B cell (primary cell): Measurements from ENCODE around the gene RALB. TPM values are rescaled to one million over a fixed set of nuclear protein-coding genes. Genes with fewer than 3 reads are reported as not detected.

Source experiments
- ATAC-seq: fragments of 200-7000 bp; cut with Tn5 transposase; one replicate; pipeline ENCODE4 v1.10.0; 2021; ENCODE audit warnings: low read depth, mild to moderate bottlenecking, moderate number of reproducible peaks, moderate library complexity
- CTCF ChIA-PET: fragments of 350-600 bp; sonication (Branson Sonifier 250); formaldehyde crosslinking; loops from one replicate; lab custom pipeline; 2021; ENCODE audit warnings: antibody characterized with exemption, inconsistent platforms; lab: Charles Lee
- POLR2A ChIA-PET: fragments of 350-600 bp; sonication (Branson Sonifier 250); formaldehyde crosslinking; loops from one replicate; lab custom pipeline; 2021; ENCODE audit warnings: antibody characterized with exemption; lab: Charles Lee
- DNase-seq: peaks from one replicate; pipeline ENCODE4 v3.0.0; 2013
- H2AFZ ChIP-seq: 2 replicates; pipeline ENCODE4 v1.6.1; 2012; ENCODE audit warnings: mild to moderate bottlenecking, low read depth, low read length; ENCODE audit not compliant: insufficient read depth, poor library complexity, severe bottlenecking
- H3K27ac ChIP-seq, 2 donors: 1 replicate in 1 of 2; 2 replicates in 1 of 2; pipeline ENCODE4 v1.5.1; 2012 to 2013; ENCODE audit warnings: low read length in 2 of 2, mild to moderate bottlenecking in 2 of 2, moderate library complexity in 1 of 2
- H3K27me3 ChIP-seq, 4 experiments: fragments of 200-600 bp in 1 of 4; sonication (generic) in 1 of 4; replicated peaks in 1 of 4; 1 replicate in 2 of 4; 2 replicates in 2 of 4; pipeline versions ENCODE4 v1.6.1 to v1.7.0; 2013 to 2016; ENCODE audit warnings: low read length in 3 of 4, mild to moderate bottlenecking in 2 of 4, mixed read lengths in 1 of 4, moderate library complexity in 1 of 4; ENCODE audit not compliant: insufficient read depth in 4 of 4, control insufficient read depth in 3 of 4; ENCODE audit errors: control extremely low read depth in 1 of 4
- H3K36me3 ChIP-seq, 2 experiments: replicated peaks in 1 of 2; 1 replicate in 1 of 2; 2 replicates in 1 of 2; pipeline versions ENCODE4 v1.6.1 to v1.7.1; 2013; ENCODE audit warnings: low read length in 1 of 2; ENCODE audit not compliant: insufficient read depth in 2 of 2, control insufficient read depth in 1 of 2; ENCODE audit errors: control extremely low read depth in 1 of 2, extremely low read depth in 1 of 2
- H3K4me1 ChIP-seq, 2 donors: fragments of 200-600 bp in 1 of 2; sonication (generic) in 1 of 2; 1 replicate in 1 of 2; 2 replicates in 1 of 2; pipeline versions ENCODE4 v1.5.1 to v1.6.1; 2013 to 2017; ENCODE audit warnings: low read length in 2 of 2; ENCODE audit not compliant: control insufficient read depth in 2 of 2, insufficient read depth in 2 of 2
- H3K4me2 ChIP-seq: replicated peaks from 2 replicates; pipeline ENCODE3; 2012; ENCODE audit warnings: mild to moderate bottlenecking, low read depth, low read length; ENCODE audit not compliant: poor library complexity, severe bottlenecking
- H3K4me3 ChIP-seq, 5 experiments: fragments of 200-600 bp in 1 of 5; sonication (generic) in 1 of 5; 1 replicate in 3 of 5; 2 replicates in 2 of 5; pipeline versions ENCODE4 v1.5.1 to v1.7.0; 2011 to 2016; ENCODE audit warnings: low read length in 4 of 5, mild to moderate bottlenecking in 4 of 5, low read depth in 2 of 5, control low read depth in 1 of 5, moderate library complexity in 1 of 5; ENCODE audit not compliant: insufficient read depth in 1 of 5; ENCODE audit errors: control extremely low read depth in 1 of 5, extremely low read depth in 1 of 5
- H3K79me2 ChIP-seq: fragments of 200-600 bp; sonication (generic); one replicate; pipeline ENCODE4 v1.6.0; 2016; ENCODE audit warnings: low read length; ENCODE audit not compliant: control insufficient read depth, insufficient read depth
- H3K9ac ChIP-seq: fragments of 200-600 bp; sonication (generic); 2 replicates; pipeline ENCODE4 v1.6.1; 2017; ENCODE audit warnings: mild to moderate bottlenecking, low read length, moderate library complexity
- H3K9me3 ChIP-seq, 3 donors: one replicate each; pipeline versions ENCODE4 v1.6.1 to v1.7.1; 2013; ENCODE audit warnings: low read length in 2 of 3; ENCODE audit not compliant: control insufficient read depth in 2 of 3, insufficient read depth in 1 of 3; ENCODE audit errors: control extremely low read depth in 1 of 3
- H4K20me1 ChIP-seq: 2 replicates; pipeline ENCODE4 v1.6.0; 2012; ENCODE audit warnings: mild to moderate bottlenecking, low read length; ENCODE audit not compliant: insufficient read depth, control insufficient read depth, poor library complexity, severe bottlenecking
- H3K27ac Mint-ChIP-seq: one replicate; pipeline ENCODE4 v1.8.0; 2021; ENCODE audit warnings: mixed read lengths
- H3K27me3 Mint-ChIP-seq: one replicate; pipeline ENCODE4 v1.8.0; 2021; ENCODE audit warnings: mixed read lengths
- H3K4me1 Mint-ChIP-seq: one replicate; pipeline ENCODE4 v1.8.0; 2021; ENCODE audit warnings: mixed read lengths
- H3K4me3 Mint-ChIP-seq: one replicate; pipeline ENCODE4 v1.8.0; 2021; ENCODE audit warnings: mixed read lengths
- H3K9me3 Mint-ChIP-seq: one replicate; pipeline ENCODE4 v1.8.0; 2022; ENCODE audit warnings: mixed read lengths; ENCODE audit not compliant: insufficient read depth
- CTCF ChIP-seq: fragments of 200-600 bp; IDR thresholded peaks from one replicate; pipeline ENCODE4 v1.8.0; 2022; ENCODE audit warnings: antibody characterized with exemption, mild to moderate bottlenecking
- EZH2 ChIP-seq: IDR thresholded peaks from 2 replicates; pipeline ENCODE4 v1.6.1; 2012; ENCODE audit warnings: borderline replicate concordance, low read depth, mild to moderate bottlenecking, moderate library complexity, low read length; ENCODE audit not compliant: insufficient read depth, poor library complexity, severe bottlenecking
- WGBS: methylation state at CpG from one replicate; pipeline ENCODE4 v1.1.5; 2013; ENCODE audit warnings: missing lambda C conversion rate; ENCODE audit not compliant: insufficient coverage; 5-methylcytosine and 5-hydroxymethylcytosine counted together
- intact Hi-C: fragments of 100-400 bp; cut with micrococcal nuclease; formaldehyde crosslinking; loops from one replicate; pipeline ENCODE4 v1.10.0; 2022
- polyA plus RNA-seq: library from polyadenylated mRNA; depleted of rRNA; stranded (reverse); fragments of >200 nt; gene quantifications from 2 replicates; pipeline ENCODE4 v1.2.3, GENCODE V29; 2012
- total RNA-seq, 2 donors: library from RNA; stranded (reverse); fragments of 120-200 nt in 1 of 2; gene quantifications; 1 replicate in 1 of 2; 2 replicates in 1 of 2; pipeline versions ENCODE4 v1.2.3 to v1.2.4, GENCODE V29; 2013 to 2022

RALB gene
- total and polyA plus RNA-seq, 2 donors (not counting 1 experiment from before 2014, with no cell fraction given): 19.3 to 35.9 TPM

DNA sequence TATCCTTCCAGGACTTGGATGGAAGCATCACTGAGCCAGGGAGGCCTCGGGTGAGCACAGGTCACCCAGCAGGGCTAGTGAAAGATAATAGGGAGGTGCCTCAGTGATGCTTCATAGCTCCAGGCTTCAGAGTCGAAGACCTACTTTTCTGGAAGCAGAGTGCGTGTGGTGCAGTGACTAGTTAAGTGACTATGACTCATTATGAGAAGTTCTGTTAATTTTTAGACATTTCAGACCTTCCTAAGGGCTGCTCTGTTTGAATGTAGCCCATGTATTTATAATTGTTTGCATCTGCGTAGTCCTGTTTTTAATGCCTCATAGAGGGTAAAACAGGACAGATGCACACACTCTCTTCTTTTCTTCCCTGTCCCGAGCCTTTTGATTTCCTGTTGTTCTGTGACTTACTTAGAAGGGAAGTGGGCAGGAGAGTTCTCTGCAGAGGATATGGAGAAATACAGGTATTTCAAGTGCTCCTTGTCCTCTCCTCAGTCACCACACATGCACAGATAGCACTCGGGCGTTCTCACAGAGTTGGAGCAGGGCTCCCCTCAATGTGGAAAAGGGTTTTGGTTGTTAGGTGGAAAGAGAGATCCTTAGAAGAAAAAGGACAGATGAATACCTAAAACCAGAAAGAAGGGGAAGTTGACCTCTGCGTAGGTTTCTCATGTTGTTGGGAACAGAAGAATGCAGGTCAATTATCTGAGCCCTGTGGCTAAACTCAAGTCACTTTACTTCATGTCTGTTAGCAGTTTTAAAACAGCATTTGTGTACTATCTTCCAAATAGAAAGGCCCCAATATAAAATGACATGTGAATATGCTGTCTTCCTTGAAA is 34.7 kb downstream of the RALB start:
- no peaks in the 10 kb centered on the region for H3K9me3 Mint-ChIP-seq
- no peak overlapping the region for H2AFZ ChIP-seq
- H3K4me1 Mint-ChIP-seq: peaks cover 24% of the 10 kb centered on the region
- intact Hi-C loops: loop anchor here (5.0 kb wide), 1 partner anchor 35 kb away; the partner anchor contains the start of gene RALB
- H3K79me2 ChIP-seq: no peaks in the 10 kb centered on the region
- no peak overlapping the region for H3K4me3 ChIP-seq
- H3K27me3 ChIP-seq: no peaks in the 10 kb centered on the region
- H3K27ac ChIP-seq: peak overlapping the region in 1 of 2 donors; percentile 61
- WGBS: 67% methylated on average over 3 of the region's 8 CpGs
- no peaks in the 10 kb centered on the region for H3K9me3 ChIP-seq
- peaks cover 7 to 10% of the 10 kb centered on the region in 2 donors for H3K4me1 ChIP-seq
- H3K27ac Mint-ChIP-seq: peak overlapping the region; percentile 77
- no peak overlapping the region for H3K4me3 Mint-ChIP-seq
- TF ChIP-seq CTCF: no peak
- no peak for TF ChIP-seq EZH2
- ChIA-PET POLR2A (no interaction called here), CTCF (interaction anchor here (0.7 to 1.1 kb wide), 2 partner anchors 25 to 109 kb away, joined by 3 read pairs; no protein-coding TSS in a partner anchor)
- H3K4me2 ChIP-seq: no peak overlapping the region
- H4K20me1 ChIP-seq: peaks cover 13% of the 10 kb centered on the region
- H3K36me3 ChIP-seq: peaks cover 7 to 37% of the 10 kb centered on the region in 2 experiments
- peak; percentile 36 for ATAC-seq
- no peak for DNase-seq
- H3K27me3 Mint-ChIP-seq: no peaks in the 10 kb centered on the region
- peak overlapping the region; percentile 19 for H3K9ac ChIP-seq

- no peak overlapping the region for H3K4me3 ChIP-seq
- Mint-ChIP-seq H3K9me3 (no peaks in the 10 kb centered on the region), H3K4me3 (no peak overlapping the region), H3K27ac (no peak overlapping the region), H3K27me3 (no peaks in the 10 kb centered on the region), H3K4me1 (peaks cover 26% of the 10 kb centered on the region)
- no peak overlapping the region for H3K4me2 ChIP-seq
- H3K4me1 ChIP-seq: peaks cover 7 to 10% of the 10 kb centered on the region in 2 donors
- H3K36me3 ChIP-seq: peaks cover 7 to 39% of the 10 kb centered on the region in 2 experiments
- H3K27ac ChIP-seq: peak overlapping the region in 1 of 2 donors; percentile 61
- CTCF ChIA-PET: interaction anchor here (0.7 kb wide), 1 partner anchor 110 kb away, joined by 3 read pairs; no protein-coding TSS in a partner anchor
- WGBS: no CpG with 5 or more reads among the region's 1 CpG
- no peaks in the 10 kb centered on the region for H3K9me3 ChIP-seq
- TF ChIP-seq EZH2: no peak
- no peak for TF ChIP-seq CTCF
- H2AFZ ChIP-seq: no peak overlapping the region
- H3K27me3 ChIP-seq: no peaks in the 10 kb centered on the region
- DNase-seq (no peak), ATAC-seq (no peak)
- no peaks in the 10 kb centered on the region for H3K79me2 ChIP-seq
- intact Hi-C loops: loop anchor here (5.0 kb wide), 1 partner anchor 36 kb away; the partner anchor contains the start of gene RALB
- POLR2A ChIA-PET: no interaction called here
- H4K20me1 ChIP-seq: peaks cover 13% of the 10 kb centered on the region
- H3K9ac ChIP-seq: no peak overlapping the region
Measured at GRCh38 chr2:120288016-120288373, 35.3 kb downstream of the RALB start.
